H1 (cell line): ENCODE measurements around the gene PRKACA. TPM values are rescaled to one million over a fixed set of nuclear protein-coding genes. Genes with fewer than 3 reads are reported as not detected.

Experiments used
- CTBP2 ChIP-seq: IDR thresholded peaks from 2 replicates; pipeline ENCODE4 v1.7.0; 2011; ENCODE audit warnings: borderline replicate concordance, mild to moderate bottlenecking, moderate library complexity, mixed read lengths, low read length; ENCODE audit not compliant: insufficient read depth, insufficient read length
- polyA plus RNA-seq, 7 experiments: library from polyadenylated mRNA; depleted of rRNA in 3 of 7; stranded (reverse) in 5 of 7; unstranded in 2 of 7; fragments of >200 nt in 5 of 7; fragments of 200-250 nt in 2 of 7; gene quantifications; 1 replicate in 5 of 7; 2 replicates in 1 of 7; 4 replicates in 1 of 7; pipeline versions ENCODE4 v1.2.1 to v1.2.3, GENCODE V29; 2011 to 2013; ENCODE audit warnings: missing spikeins in 2 of 7, mixed read lengths in 2 of 7
- total RNA-seq: library from RNA; stranded (reverse); fragmentation: NEBNext Ultra II Directional; extraction: Animal tissue kit (Norgen Biotek cat#: 25700); gene quantifications from 2 replicates; pipeline ENCODE4 v1.2.1, GENCODE V29; 2021

Gene PRKACA
- total and polyA plus RNA-seq, 2 of the 8 experiments (the other 6 are each of a cell fraction or from before 2014, with no cell fraction given): 14.2 to 48.2 TPM

DNA sequence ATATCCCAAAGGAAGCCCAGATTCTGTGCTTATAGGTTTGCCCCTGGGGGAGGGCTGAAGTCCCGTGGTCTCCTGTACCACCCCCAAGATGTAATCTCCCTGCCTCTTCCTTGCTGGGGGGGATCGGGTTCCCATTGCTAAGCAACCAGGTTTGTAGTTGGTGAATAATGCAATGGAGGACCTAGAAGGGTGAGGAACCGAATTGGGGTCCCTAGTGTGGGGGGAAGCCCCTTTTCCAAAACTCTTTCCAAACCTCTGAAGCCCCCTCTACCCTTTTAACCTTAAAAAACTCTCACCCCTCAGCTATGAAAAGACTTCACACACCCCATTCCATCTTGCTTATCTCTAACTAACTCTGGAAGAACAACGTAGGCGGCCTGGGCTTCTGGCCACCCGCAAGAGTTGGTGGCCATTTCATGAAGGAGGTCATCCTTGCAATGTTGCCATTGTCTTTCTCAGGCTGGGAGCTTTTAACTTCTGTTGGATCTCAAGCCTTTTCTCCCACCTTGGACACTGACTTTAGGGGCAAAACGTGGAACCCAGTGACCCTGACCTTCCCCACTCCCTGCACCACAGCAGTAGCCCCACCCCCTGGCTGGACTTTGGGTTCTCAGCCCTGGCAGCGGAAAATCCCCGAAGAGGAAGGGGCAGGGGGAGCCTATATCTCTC, 56.3 kb downstream of the PRKACA start (continued):
- TF ChIP-seq CTBP2: no peak
